ENCODE measurements around the gene INMT.

DNA sequence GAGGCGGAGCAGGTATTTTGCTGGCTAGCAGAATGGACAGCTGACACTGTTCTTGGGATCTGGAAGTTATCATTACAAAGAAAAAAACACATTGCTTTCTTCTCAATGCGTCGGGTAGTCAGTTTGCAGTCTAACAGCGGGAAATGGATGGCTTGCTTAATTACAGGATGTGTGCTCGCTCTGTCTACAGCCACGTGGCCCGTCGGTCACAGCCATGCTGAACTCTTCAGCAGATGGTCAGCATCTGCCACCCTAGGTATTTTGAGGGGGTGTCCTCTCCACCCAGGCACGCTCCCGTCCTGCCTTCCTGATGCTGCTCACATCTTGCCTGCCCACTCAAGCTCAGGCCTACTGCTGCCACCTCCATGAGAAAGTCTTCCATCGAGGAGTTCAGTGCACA lies 20.4 kb upstream of the INMT start:
- TF ChIP-seq, protein P1, sequence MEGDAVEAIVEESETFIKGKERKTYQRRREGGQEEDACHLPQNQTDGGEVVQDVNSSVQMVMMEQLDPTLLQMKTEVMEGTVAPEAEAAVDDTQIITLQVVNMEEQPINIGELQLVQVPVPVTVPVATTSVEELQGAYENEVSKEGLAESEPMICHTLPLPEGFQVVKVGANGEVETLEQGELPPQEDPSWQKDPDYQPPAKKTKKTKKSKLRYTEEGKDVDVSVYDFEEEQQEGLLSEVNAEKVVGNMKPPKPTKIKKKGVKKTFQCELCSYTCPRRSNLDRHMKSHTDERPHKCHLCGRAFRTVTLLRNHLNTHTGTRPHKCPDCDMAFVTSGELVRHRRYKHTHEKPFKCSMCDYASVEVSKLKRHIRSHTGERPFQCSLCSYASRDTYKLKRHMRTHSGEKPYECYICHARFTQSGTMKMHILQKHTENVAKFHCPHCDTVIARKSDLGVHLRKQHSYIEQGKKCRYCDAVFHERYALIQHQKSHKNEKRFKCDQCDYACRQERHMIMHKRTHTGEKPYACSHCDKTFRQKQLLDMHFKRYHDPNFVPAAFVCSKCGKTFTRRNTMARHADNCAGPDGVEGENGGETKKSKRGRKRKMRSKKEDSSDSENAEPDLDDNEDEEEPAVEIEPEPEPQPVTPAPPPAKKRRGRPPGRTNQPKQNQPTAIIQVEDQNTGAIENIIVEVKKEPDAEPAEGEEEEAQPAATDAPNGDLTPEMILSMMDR (conservative IDR thresholded peaks at IDR 0.05; ENCODE audit: low read length) = no peak
- TF ChIP-seq EZH2phosphoT487 (IDR thresholded peaks at IDR 0.05; ENCODE audit: borderline replicate concordance) = no peak
